HG03439 (cell line): Measurements from ENCODE around the gene SLC6A20.
"Not testable (repeated sequence)": the region's sequence is repeated elsewhere in the genome, so short reads cannot be mapped to it uniquely, and the experiment has no call there.

Experiments used
- ATAC-seq: cut with Tn5 transposase; IDR thresholded peaks from one replicate; pipeline ENCODE4 v1.9.1; 2021; ENCODE audit warnings: mild to moderate bottlenecking, moderate library complexity; ENCODE audit not compliant: unreplicated experiment

Gene SLC6A20

DNA sequence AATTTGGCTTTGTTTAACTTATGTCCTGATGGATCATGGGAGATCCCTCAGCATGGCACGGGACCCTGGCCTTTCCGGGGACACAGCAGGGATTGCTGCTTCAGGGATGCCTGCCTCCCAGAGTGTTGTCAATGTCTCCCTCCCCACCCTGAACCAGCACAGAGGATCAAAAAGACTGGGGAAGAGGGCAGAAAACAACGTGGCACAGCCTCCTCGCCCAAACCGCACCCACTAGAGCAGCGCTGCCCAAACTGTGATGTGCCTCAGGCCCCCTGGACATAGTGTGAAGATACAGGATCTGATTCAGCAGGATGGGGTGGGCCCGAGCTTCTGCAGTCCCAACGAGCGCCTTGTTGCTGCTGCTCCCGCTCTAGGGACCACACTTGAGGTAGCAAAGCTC is 34.5 kb downstream of the SLC6A20 start:
- no peak for ATAC-seq

DNA sequence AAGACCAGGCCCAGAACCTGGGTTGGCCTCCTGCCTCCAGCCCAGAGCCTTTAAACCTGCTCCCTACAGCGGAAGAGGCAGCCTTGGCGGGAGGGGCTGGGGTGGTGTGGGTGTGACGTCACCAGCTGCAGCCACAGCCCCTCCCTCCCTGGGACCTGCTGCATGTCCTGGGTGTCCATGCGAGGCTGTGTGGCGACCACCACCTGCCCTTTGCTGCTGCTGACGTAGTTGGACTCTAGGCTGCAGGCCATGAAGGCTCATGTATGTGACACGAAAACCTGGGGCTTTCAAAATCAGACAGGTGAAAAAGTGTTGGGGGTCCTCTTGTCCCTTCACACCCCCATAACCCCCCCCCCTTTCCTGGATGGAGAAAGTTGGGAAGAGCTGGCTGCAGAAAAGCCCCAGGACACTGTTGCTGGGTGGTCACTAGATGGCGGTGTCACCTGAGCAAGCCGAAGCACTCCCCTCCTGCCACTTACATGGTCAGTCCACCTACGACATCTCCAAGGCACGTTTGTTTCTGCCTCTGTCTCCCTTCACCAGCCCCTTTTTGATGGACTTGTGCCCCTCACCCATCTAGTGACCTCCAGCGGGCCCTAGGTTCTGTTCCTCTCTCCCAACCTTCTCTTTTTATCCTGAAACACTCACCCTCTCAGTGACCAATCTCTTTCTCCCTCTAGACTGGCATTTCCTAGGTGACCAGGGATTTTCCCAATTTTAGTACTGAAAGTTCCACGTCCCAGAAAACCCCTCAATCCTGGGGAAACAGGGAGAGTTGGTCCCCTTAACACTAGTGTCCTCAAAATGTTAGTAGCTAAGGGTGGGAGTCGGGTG is 35.2 kb downstream of the SLC6A20 start:
- no peak for ATAC-seq

DNA sequence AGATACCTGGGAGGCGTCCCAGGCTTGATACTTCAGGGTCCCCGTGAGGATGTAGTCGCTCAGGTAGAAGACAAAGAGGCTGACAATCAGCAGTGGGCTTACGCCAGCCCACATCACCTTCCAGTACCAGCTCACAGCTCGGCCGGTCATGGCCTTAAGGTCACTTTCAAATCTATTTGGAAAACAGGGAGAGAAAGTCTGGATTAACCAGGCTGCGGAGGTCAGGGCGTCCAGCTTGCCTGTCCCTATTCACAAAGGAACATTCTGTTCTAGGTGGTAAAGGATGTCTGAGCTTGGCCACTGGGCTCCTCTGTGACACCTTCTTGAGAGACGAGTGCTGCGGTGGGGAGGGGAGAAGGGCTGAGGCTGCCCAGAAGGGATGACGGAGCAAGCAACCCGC is 36.5 kb downstream of the SLC6A20 start:
- no peak for ATAC-seq

DNA sequence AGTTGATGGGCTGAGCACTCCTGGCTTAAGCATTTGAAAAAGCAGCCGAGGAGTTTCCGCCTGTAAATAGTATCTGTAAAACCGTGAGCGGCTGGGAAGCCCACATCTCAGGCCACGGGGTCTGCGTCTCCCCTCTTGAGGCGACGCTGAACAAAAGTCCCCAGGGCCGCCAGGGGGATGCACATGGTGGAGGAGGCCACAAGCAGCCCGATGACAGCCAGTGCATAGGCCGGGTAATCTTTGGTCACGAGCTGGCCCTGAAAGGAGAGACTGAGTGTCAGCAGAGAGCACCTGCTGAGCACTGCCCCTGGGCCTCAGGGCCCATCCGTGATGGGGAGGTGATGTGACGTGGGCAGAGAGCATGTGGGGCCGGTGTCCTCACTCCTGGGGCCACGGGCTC is 37.5 kb downstream of the SLC6A20 start:
- ATAC-seq = no peak

DNA sequence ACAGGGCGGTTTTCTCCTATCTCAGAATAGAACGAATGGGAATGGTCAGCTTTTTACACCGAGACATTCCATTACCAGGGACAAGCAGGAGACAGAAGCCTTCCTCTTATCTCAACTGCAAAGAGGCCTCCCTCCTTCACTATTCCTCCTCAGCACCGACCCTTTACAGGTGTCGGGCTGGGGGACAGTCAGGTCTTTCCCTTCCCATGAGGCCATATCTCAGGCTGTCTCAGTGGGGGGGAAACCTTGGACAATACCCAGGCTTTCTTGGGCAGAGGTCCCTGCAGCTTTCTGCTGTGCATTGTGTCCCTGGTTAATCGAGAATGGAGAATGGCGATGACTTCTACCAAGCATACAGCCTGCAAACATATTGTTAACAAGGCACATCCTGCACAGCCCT is 39.2 kb downstream of the SLC6A20 start:
- ATAC-seq = not testable (repeated sequence)

DNA sequence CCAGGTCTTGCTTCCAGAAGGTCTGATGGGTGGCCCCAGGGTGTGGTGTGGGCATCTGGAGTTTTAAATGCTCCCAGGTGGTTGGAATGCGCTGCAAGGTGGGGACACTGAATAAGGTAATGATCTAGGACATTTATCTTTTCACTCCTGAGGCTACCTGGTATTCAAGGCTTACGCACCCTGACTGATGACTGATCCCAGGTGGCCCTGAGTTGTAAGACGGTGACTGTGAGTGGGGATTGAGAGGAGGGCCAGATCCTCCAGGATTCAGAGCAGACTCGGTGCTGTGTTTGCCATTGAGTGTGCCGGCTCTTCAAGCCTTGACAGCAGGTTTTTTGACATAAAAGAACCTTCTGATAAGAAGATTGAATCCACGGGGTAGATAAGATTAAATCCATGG is 40.3 kb downstream of the SLC6A20 start:
- no peak for ATAC-seq

DNA sequence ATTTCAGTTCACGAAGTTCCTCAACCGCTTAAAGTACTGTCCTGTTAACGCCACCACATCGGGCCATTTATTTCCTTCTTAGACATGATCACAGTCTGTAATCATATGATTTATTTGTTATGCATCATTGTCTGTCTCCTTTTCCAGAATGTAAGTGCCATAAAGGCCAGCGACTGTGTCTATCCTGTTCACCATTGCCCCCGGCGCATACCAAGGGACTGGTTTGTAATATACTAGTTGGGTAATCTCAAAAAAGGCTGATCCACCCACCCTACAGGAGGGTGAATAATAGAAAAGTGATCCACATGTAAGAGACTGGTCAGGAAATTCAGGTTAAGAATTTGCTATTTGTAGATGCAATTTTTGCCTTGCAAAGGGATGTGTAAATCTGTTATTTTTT is 41.9 kb downstream of the SLC6A20 start:
- no peak for ATAC-seq

DNA sequence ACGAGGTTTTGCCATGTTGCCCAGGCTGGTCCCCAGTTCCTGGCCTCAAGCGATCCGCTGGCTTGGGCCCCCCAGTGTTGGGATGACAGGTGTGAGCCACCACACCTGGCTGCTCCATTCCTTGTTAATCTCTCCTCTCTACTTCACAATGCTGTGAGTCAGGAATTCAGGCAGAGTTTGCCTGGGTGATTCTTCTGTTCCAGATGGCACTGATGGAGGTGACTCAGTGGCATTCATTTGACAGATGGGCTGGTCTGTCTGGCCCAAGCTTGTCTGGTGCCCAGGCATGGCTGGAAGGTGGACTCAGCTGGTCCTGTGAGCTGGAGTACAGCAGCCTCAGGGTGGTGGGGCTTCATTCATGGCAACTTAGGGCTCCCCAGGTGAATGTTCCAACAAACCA is 43.2 kb downstream of the SLC6A20 start:
- no peak for ATAC-seq

DNA sequence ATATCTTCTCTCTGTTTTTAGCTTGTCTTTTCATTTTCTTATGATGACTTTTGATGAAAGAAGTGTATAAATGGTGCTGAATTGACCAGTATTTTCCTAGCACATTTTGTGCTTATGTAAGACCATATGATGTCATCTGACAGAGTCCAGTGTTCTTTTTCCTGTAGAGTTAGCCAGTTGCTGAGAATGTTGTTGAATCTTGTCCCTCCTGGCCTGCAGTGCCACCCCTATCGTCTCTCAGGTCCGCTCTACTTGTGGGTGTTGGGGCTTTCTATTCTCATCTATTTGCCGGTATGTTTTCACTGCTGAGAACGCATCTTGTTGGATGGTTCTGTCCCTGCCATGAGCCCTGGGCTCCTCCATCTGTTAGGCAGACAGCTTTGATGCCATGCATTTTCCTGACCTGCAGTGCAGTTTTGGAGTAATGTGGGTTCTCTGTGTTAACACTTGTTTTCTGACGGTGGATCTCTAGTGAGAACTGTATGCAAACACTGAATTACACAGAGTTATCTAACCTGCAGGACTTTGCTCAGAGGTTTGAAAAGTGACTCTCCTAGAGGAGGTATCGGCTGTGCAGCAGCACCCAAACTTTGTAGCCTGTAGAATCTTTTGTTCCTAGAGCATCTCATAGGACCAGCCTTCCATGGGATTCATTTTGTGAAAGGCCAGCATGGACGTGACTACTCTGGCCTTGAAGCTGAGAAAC is 44.6 kb downstream of the SLC6A20 start:
- ATAC-seq = no peak

DNA sequence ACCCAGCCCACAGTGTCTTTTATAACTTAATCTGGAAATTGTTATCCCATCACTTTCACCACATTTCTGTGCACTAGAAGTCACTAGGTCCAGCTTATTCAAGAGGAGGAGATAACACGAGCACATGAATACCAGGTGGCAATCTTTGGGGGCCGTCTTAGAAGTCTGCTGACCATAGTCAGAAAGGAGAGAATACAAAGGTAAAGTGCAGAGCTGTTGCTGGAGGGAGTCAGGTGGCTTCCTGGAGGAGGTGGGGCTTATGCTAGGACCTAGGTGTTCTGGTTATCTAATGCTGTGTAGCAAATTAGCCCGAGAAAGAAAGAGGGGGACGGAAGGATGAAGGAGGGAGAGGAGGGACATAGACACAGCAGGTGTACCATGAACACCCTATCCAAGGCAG is 46.5 kb downstream of the SLC6A20 start:
- ATAC-seq = no peak

DNA sequence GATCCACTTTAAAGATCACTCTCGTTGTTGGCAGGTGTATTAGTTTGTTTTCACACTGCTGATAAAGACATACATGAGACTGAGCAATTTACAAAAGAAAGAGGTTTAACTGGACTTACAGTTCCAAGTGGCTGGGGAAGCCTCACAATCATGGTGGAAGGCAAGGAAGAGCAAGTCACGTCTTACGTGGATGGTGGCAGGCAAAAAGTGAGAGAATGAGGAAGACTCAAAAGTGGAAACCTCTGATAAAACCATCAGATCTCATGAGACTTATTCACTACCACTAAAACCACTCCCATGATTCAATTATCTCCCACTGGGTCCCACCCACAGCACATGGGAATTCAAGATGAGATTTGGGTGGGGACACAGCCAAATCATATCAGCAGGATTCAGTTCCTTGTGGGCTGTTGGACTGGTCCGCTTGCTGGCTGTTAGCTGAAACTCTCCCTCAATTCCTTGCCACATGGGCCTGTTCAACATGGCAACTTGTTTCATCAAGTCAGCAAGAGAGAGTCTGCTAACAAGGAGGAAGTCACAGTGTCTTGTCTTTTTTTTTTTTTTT is 47.2 kb downstream of the SLC6A20 start:
- ATAC-seq = not testable (repeated sequence)

DNA sequence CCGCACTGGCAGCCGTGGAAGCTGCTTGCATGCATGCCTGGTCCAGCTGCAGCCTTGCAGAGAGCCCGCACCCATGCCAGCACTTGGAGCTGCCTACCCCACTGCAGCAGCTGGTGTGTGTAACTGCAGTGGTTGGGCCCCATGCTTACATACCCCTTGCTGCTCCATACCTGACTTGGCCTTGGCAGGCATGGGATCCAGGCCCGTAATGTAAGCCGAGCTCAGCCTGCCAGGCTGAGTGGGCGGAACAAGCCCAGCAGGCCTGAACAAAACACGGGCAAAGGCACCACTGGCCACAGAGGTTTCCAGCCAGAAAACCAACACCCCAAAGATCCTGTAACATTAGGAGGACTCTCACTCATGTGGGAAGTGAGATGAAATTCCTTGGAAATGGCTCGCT is 48.3 kb downstream of the SLC6A20 start:
- no peak for ATAC-seq

DNA sequence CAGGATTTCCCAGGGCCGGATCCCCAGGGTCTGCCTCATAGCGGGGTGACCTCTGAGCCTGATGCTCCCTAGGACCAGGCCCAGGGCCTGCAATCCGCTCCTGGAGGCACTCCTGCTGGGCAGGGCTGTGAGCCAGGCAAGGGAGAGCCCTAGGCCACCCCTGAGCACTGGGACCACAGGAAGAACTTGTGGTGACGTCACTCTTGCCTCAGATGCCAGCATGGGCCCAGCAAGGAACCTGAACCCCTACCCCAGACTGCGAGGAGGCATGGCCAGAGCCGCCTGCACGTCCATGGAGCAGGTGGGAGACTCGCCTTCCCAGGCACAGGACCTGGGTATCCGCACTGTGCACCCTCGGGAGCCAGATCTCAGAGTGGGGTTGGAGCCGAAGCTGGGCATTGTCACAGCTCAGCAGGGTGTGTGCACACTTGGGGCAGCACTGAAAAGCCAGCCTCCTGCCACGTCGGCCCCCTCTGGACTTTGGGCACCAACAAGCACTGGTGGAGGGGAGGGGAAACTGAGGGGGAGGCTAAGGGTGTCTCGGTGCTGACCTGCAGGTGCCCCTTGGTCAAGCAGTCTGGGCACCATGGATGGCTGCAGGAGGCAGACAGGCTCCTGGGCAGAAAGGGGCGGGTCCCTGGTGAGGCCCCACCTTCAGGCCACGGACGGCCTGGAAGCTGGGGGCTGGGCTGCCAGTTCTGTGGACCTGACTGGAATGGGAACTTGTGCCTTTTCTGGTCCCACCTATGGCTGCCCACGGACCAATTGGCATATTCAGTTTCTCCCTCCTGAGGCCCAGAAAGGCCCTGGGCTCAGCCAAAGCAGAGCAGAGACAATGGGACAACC is 49.3 kb downstream of the SLC6A20 start:
- no peak for ATAC-seq

DNA sequence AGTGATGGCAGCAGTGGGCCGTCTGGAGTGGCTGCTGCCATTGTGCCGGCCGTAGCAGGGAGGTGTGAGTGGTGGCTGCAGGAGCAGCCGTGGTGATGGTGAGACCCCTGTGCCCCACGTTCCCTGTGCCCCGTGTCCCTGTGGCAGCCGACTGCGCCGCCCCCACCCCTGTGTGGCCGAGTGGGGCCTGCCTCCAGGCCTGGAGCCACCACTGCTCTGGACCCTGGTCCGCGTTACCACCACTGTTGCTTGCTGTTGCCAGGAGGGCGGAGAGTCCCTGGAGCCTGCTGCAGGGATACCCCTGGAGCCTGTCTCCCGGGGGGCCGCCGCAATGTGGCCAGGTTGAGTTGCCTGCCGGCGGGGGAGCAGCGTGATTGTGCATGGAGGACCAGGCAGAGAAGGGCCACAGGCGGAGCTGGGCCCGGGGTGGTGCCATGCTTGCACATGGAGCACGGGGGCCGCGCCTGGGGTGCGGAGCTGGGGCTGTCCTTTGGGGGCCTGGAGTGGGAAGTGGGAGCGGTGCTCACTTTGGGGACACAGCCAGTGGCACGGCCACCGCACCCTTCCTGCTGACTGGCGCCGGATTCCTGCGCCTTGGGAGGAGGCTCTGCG is 50.1 kb downstream of the SLC6A20 start:
- ATAC-seq = no peak

DNA sequence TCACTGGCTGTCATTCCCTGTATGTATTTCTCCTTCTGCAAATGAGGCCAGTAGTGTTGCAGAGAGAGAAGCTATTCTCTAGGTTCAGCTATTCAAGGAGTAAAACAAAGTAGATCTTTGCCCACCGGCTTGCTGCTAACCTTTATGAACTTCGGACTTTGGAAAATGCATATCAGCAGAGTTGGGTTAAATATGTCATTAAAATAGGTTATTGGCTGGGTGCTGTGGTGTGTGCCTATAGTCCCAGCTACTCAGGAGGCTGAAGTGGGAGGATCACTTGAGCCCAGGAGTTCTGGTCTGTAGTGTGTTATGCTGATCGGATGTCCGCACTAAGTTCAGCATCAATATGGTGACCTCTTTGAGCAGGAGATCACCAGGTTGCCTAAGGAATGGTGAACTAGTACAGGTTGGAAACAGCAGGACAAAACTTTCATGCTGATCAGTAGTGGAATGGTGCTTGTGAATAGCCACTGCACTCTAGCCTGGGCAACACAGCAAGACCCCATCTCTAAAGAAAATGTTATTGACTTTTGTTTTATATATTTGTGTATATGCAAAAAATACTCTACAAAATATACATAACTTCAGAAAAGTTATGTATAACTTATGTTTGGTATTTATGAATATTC is 53.8 kb downstream of the SLC6A20 start:
- ATAC-seq = no peak

DNA sequence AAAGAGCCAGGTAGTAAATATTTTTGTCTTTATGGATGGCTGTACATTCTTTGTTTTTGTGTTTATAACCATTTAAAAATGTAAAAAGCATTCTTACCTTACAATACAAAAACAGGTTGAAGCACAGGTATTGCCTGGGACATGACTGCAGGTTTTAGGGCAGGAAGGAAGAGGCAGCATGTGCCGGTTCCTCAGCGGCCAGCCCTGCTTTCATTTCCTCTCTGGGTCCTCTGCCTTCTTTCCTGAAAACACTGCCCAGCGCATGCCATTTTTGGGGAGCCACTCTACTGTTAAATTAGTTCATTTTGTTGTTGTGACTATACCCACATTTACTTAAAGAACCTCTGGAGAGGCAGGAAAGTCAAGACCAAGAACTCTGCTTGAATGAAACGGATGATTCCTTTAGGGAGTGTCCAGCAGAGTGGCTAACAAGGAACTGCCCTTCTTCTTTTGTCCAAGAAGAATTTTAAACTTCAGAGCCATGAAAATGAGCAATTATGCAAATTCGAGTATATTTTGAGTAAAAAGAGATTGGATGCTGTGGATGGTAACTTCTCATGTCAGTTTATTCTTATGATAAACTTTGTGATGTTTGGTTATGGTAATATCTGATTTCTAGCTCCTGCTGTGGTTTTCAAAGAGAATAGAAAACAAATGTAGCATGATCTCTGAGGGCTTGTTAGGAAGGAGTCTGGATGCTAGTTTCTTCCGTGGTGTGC is 54.4 kb downstream of the SLC6A20 start:
- ATAC-seq = no peak

DNA sequence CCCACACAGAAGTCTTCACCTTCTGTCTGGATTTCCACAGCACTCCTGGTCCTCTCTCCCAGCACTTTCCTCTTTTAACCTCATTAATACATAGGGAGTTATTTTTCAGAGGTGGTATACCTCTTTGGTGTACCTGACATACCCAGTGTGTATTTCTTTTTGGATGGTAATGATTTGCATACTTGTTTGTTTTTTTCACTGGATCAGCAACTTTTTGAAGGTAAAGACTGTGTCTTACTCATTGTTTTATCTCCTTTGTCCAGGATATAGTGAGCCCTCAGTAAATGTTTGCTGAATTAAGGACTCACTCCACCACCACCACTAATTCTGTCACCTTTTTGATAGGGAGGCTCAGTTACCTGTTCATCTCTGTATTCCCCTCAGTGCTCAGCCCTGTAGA is 55.1 kb downstream of the SLC6A20 start:
- ATAC-seq = no peak

DNA sequence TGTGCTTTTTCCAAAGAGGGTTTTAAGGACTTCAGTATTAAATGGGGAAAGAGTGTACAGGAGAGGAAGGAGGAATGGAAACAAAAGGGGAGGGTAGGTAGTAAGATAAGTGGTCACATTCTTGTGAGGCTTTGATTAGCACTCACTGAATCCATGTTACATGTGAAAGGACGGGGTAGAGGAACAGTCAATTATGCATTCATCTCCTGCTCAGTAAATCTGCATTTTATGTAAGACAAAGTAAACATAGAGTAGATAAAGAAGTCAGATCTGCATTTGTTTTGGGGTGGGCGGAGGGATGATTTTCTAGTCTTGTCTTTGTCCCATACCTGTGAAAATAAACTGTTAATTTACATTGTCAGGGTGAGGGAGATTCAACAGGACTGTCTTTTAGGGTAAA is 56.3 kb downstream of the SLC6A20 start:
- ATAC-seq = no peak

DNA sequence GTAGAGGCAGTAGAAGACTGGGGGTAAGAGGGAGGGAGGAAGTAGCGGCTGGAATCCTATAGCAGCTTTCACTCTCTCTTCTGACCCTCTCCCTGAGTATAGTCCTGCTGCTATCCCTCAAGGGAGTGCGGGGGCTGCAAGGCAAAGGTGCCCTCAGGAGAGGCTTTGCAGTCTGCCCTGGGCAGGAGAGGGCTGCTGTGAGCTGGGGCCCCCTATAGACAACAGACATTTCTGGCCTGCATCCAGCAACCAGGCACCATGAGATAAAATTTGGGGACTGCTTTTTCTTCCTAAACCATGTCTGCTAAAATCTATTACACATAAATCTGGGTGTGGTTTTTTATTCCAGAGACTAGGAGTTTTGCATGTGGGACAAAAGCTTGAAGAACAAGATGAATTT is 59.1 kb downstream of the SLC6A20 start:
- ATAC-seq = no peak

DNA sequence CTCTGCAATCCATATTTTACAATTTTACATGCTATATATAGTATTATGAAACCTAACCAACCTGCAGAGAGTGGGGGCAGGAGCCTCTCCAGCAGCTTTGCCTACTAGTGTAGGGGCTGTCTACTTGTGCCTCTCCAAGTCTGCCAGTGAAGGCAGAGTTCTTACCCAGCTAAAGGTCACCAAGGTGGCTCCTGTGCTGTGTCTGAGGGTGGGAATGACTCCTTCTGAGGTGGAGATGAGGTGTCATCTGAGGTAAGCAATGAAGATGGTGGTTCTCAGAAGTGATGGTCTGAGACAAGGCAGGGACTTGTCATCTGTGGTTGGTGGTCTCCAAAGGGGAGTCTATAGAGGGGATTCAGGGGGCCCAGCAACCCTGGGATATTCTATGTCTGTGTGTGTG is 59.6 kb downstream of the SLC6A20 start:
- no peak for ATAC-seq
